K562 (cell line): ENCODE data around the gene ZNF566. TPM values are rescaled to one million over a fixed set of nuclear protein-coding genes. Genes with fewer than 3 reads are reported as not detected.
A peak's percentile ranks its signal among the peaks of the same experiment; 100 is the strongest.

Experiments
- CTCF ChIP-seq, 3 experiments: IDR thresholded peaks in 2 of 3; conservative IDR thresholded peaks in 1 of 3; 2 replicates each; pipeline ENCODE4 v1.5.1; 2011 to 2012; ENCODE audit warnings: low read length in 3 of 3, mild to moderate bottlenecking in 3 of 3, control low read depth in 2 of 3, improper control_type of control experiment in 1 of 3, inconsistent platforms in 1 of 3, low read depth in 1 of 3, mixed read lengths in 1 of 3, moderate library complexity in 1 of 3; ENCODE audit not compliant: insufficient read depth in 2 of 3
- ETV1 ChIP-seq: fragments of 450-650 bp; conservative IDR thresholded peaks from 2 replicates; pipeline ENCODE4 v1.6.1; 2016; ENCODE audit warnings: missing genetic modification characterization, control low read depth, low read depth, missing compliant biosample characterization
- GABPA ChIP-seq: fragments of 200-800 bp; sonication (Bioruptor generic); conservative IDR thresholded peaks from 2 replicates; pipeline ENCODE4 v1.6.1; 2016; ENCODE audit warnings: low read depth, missing genetic modification characterization, missing compliant biosample characterization
- HLTF ChIP-seq: fragments of 450-650 bp; IDR thresholded peaks from 2 replicates; pipeline ENCODE4 v1.6.1; 2016
- KLF1 ChIP-seq: fragments of 450-650 bp; IDR thresholded peaks from 2 replicates; pipeline ENCODE4 v1.6.1; 2016; ENCODE audit warnings: missing genetic modification characterization, missing compliant biosample characterization
- KLF16 ChIP-seq: IDR thresholded peaks from 2 replicates; pipeline ENCODE4 v1.6.1; 2016; ENCODE audit warnings: antibody characterized with exemption
- MLX ChIP-seq, 2 experiments: fragments of 450-650 bp in 1 of 2; sonication (generic) in 1 of 2; formaldehyde crosslinking; conservative IDR thresholded peaks; 2 replicates each; pipeline versions ENCODE4 v1.4.0 to v1.8.1; 2020 to 2022; ENCODE audit warnings: mild to moderate bottlenecking in 1 of 2, missing genetic modification reagents in 1 of 2
- ZNF449 ChIP-seq: fragments of 250-450 bp; sonication (Bioruptor Pico); IDR thresholded peaks from 2 replicates; pipeline ENCODE4 v1.8.0; 2022; ENCODE audit warnings: moderate library complexity, mild to moderate bottlenecking, inconsistent platforms
- polyA plus RNA-seq, 8 experiments: library from polyadenylated mRNA; depleted of rRNA in 4 of 8; stranded (reverse) in 5 of 8; unstranded in 3 of 8; fragments of >200 nt; fragmentation: Nextera tagmentation in 2 of 8; fragmentation: Illumina TruSeq in 1 of 8; extraction: Ambion mirVana in 2 of 8; extraction: Trizol in 1 of 8; gene quantifications; 2 replicates each; pipeline versions ENCODE4 v1.2.1 to v1.2.3, GENCODE V29; 2011 to 2014; ENCODE audit warnings: inconsistent platforms in 1 of 8, missing spikeins in 1 of 8
- total RNA-seq, 7 experiments: library from RNA; depleted of rRNA in 6 of 7; stranded (reverse); fragments of >200 nt in 6 of 7; fragmentation: Illumina TruSeq in 2 of 7; extraction: Trizol in 2 of 7; gene quantifications; 2 replicates each; pipeline versions ENCODE4 v1.2.1 to v1.2.3, GENCODE V29; 2011 to 2021; ENCODE audit warnings: low replicate concordance in 1 of 7
- TF ChIP-seq, protein P1 (sequence below): IDR thresholded peaks from 2 replicates; pipeline ENCODE4 v1.6.1; 2016; ENCODE audit warnings: missing genetic modification characterization, missing compliant biosample characterization
- TF ChIP-seq, protein P2 (sequence below): sonication (generic); formaldehyde crosslinking; IDR thresholded peaks from 2 replicates; pipeline ENCODE4 v1.9.0; 2022; ENCODE audit warnings: mild to moderate bottlenecking, missing genetic modification reagents
- TF ChIP-seq, protein P3 (sequence below), 3 experiments: fragments of 200-800 bp in 1 of 3; sonication (Bioruptor generic) in 1 of 3; sonication (generic) in 1 of 3; formaldehyde crosslinking in 1 of 3; IDR thresholded peaks; 2 replicates each; pipeline versions ENCODE4 v1.6.1 to v1.8.0; 2016 to 2022; ENCODE audit warnings: mild to moderate bottlenecking in 2 of 3, missing compliant biosample characterization in 2 of 3, missing genetic modification characterization in 2 of 3, missing genetic modification reagents in 1 of 3
- TF ChIP-seq, protein P4 (sequence below): fragments of 250-450 bp; sonication (Bioruptor Pico); IDR thresholded peaks from 2 replicates; pipeline ENCODE4 v1.4.0; 2020
- TF ChIP-seq, protein P5 (sequence below): fragments of 250-450 bp; sonication (Bioruptor Pico); IDR thresholded peaks from 2 replicates; pipeline ENCODE4 v1.4.0; 2020; ENCODE audit warnings: mild to moderate bottlenecking, moderate library complexity

ZNF566 gene
- total and polyA plus RNA-seq, 9 of the 15 experiments (the other 6 are each of a cell fraction or from before 2014, with no cell fraction given), result 5.5 to 11.4 (median 9.7) TPM

- TF ChIP-seq, protein P1, sequence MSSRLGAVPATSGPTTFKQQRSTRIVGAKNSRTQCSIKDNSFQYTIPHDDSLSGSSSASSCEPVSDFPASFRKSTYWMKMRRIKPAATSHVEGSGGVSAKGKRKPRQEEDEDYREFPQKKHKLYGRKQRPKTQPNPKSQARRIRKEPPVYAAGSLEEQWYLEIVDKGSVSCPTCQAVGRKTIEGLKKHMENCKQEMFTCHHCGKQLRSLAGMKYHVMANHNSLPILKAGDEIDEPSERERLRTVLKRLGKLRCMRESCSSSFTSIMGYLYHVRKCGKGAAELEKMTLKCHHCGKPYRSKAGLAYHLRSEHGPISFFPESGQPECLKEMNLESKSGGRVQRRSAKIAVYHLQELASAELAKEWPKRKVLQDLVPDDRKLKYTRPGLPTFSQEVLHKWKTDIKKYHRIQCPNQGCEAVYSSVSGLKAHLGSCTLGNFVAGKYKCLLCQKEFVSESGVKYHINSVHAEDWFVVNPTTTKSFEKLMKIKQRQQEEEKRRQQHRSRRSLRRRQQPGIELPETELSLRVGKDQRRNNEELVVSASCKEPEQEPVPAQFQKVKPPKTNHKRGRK, result no peak
- TF ChIP-seq, protein P2, sequence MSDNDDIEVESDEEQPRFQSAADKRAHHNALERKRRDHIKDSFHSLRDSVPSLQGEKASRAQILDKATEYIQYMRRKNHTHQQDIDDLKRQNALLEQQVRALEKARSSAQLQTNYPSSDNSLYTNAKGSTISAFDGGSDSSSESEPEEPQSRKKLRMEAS, result no peak; the same call in 1 of the 2 replicates
- TF ChIP-seq GABPA (peak; percentile 70), KLF16 (no peak), MLX (CRISPR knock-in tag; conservative IDR thresholded peaks at IDR 0.05) (no peak), ZNF449 (CRISPR knock-in tag) (no peak), CTCF (IDR thresholded peaks at IDR 0.05 in 2 of 3, conservative IDR thresholded peaks at IDR 0.05 in 1 of 3; ENCODE audit: insufficient read depth in 2 of 3, low read depth in 1 of 3, low read length in 3 of 3) (peak in 1 of 3 experiments; percentile 13; a peak in 1 of 6 replicates), ETV1 (tag) (no peak), HLTF (no peak), KLF1 (tag) (peak; percentile 74; the same call in 1 of the 2 replicates)
- TF ChIP-seq, protein P3, sequence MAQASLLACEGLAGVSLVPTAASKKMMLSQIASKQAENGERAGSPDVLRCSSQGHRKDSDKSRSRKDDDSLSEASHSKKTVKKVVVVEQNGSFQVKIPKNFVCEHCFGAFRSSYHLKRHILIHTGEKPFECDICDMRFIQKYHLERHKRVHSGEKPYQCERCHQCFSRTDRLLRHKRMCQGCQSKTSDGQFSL (CRISPR knock-in tag; IDR thresholded peaks at IDR 0.05), result no peak
- TF ChIP-seq, protein P3 (tag; IDR thresholded peaks at IDR 0.05), result no peak
- TF ChIP-seq, protein P4, sequence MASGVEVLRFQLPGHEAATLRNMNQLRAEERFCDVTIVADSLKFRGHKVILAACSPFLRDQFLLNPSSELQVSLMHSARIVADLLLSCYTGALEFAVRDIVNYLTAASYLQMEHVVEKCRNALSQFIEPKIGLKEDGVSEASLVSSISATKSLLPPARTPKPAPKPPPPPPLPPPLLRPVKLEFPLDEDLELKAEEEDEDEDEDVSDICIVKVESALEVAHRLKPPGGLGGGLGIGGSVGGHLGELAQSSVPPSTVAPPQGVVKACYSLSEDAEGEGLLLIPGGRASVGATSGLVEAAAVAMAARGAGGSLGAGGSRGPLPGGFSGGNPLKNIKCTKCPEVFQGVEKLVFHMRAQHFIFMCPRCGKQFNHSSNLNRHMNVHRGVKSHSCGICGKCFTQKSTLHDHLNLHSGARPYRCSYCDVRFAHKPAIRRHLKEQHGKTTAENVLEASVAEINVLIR (CRISPR knock-in tag), result peak; percentile 72
- TF ChIP-seq, protein P5, sequence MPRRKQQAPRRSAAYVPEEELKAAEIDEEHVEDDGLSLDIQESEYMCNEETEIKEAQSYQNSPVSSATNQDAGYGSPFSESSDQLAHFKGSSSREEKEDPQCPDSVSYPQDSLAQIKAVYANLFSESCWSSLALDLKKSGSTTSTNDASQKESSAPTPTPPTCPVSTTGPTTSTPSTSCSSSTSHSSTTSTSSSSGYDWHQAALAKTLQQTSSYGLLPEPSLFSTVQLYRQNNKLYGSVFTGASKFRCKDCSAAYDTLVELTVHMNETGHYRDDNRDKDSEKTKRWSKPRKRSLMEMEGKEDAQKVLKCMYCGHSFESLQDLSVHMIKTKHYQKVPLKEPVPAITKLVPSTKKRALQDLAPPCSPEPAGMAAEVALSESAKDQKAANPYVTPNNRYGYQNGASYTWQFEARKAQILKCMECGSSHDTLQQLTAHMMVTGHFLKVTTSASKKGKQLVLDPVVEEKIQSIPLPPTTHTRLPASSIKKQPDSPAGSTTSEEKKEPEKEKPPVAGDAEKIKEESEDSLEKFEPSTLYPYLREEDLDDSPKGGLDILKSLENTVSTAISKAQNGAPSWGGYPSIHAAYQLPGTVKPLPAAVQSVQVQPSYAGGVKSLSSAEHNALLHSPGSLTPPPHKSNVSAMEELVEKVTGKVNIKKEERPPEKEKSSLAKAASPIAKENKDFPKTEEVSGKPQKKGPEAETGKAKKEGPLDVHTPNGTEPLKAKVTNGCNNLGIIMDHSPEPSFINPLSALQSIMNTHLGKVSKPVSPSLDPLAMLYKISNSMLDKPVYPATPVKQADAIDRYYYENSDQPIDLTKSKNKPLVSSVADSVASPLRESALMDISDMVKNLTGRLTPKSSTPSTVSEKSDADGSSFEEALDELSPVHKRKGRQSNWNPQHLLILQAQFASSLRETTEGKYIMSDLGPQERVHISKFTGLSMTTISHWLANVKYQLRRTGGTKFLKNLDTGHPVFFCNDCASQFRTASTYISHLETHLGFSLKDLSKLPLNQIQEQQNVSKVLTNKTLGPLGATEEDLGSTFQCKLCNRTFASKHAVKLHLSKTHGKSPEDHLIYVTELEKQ (CRISPR knock-in tag), result no peak
Measured at GRCh38 chr19:36528194-36528920, 39.0 kb upstream of the ZNF566 start, which contains the start of gene ZNF260 (continued).
